OCI-LY1 (cell line): Measurements from ENCODE around the gene MILR1.

ENCODE experiments used
- CTCF ChIP-seq: fragments of 200-600 bp; sonication (generic), shearing (Covaris generic); IDR thresholded peaks from 2 replicates; pipeline ENCODE4 v1.5.1; 2017; ENCODE audit warnings: mild to moderate bottlenecking, antibody characterized with exemption, low read length, moderate library complexity, mixed read lengths
- EZH2 ChIP-seq: fragments of 200-600 bp; sonication (generic), shearing (Covaris generic); IDR thresholded peaks from 2 replicates; pipeline ENCODE4 v1.8.0; 2017; ENCODE audit warnings: borderline replicate concordance, mixed run types, mild to moderate bottlenecking, antibody characterized with exemption, low read length, moderate library complexity, mixed read lengths

DNA sequence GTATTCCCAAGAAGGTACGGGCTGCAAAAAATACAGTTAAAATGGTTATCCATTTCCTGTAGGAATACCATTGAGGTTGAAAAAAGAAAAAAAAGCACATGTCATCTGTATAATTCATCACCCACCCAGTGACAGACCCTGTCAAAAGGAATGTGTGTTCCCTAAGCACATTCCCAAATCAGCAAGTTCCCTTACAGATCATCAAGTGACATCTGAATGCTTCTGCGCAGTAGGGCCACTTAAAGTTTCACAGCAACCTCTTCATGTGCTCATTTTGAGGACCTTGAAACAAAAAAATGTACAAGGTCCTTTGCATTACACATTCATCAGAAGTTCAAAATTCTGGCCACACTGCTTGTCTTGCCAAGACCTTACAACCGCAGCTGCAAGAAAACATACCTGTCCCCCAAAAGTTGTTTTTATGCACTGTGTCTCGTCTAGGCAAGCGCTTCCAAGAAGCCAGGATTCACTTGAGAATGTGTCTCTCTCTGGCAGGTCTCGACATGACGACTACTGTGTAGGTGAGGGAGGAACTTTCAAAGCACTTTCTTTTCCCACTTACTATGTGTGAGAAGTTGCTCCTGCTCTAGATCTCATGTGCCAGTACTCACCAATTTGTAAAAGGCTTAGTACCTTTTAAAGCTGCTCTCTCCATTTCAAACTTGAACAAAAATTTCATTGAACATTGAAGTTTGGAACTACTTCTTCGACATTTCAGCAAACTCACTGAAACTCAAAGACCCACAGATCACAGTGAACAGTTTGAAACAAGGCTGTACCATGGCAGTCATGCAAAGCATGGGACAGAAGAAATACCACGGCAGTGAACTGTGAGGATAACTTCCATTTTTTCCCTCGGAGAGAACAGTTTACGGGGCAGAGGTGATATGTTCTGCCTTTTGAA, 52.2 kb downstream of the MILR1 start:
- no peak for TF ChIP-seq CTCF
- no peak for TF ChIP-seq EZH2
